ENCODE data around the gene NGDN.

DNA sequence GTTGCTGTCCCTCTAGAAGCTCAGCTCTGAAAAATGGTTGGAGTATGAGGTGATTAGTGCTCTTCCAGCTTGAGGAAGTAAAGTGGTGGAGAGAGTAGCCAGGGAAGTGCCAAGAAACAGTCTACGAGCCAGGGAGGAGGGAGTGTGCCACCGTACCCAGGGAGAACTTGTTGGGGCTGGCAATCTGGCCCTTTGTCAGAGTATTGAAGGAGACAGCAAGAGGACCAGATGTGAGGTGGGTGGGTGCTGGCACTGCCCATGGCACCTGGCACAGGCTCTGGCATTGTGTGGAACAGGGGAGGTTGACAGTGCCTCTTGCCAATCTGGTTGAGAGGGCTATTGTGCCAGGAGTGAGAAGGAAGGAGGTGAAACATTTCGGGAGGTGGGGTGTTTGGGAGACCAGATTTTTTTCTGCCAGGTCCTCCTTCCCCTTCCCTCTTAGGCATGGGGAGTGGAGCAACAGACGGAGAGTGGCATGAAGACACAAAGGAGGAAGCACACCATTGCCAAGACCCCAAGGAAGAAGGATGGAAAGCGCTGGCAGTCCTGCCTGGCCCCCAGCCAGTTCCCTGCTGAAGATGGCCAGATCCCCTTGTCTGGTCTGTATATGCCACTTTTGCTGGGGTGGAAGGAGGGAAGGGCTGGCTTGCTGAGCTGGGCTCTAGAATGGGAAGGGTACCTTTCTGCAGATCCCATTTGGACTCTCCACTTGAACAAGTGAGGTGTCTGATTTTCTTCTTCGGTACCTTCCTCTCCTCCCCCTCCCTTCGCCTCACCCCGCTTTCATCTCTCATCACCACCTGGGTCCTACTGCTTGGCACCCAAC is 44.5 kb downstream of the NGDN start:
- TF ChIP-seq CTCF (IDR thresholded peaks at IDR 0.05): no peak
- TF ChIP-seq POLR2A (IDR thresholded peaks at IDR 0.05): no peak
